ENCODE data around the gene CD2. TPM values are rescaled to one million over a fixed set of nuclear protein-coding genes. Genes with fewer than 3 reads are reported as not detected.

Gene CD2
- total and polyA plus RNA-seq, 2 of the 8 experiments (the other 6 are each of a cell fraction or from before 2014, with no cell fraction given) = not detected

GRCh38 chr1:116794371-116794770, 40.1 kb downstream of the CD2 start (continued):
- TF ChIP-seq CHD7 (IDR thresholded peaks at IDR 0.05; ENCODE audit: insufficient replicate concordance, low read length) (no peak), TEAD4 (IDR thresholded peaks at IDR 0.05; ENCODE audit: low read depth, low read length) (no peak), SP2 (IDR thresholded peaks at IDR 0.05; ENCODE audit: low read length) (no peak), SRF (IDR thresholded peaks at IDR 0.05; ENCODE audit: low read depth, low read length) (no peak), CHD2 (IDR thresholded peaks at IDR 0.05; ENCODE audit: low read length) (no peak), YY1 (IDR thresholded peaks at IDR 0.05; ENCODE audit: low read depth, low read length) (no peak)

All from H1 (cell line).